ENCODE measurements around the gene HS3ST3A1. TPM values are rescaled to one million over a fixed set of nuclear protein-coding genes. Genes with fewer than 3 reads are reported as not detected.

Gene HS3ST3A1
- total and polyA plus RNA-seq, 4 donors = 0.40 to 6.5 (median 2.5) TPM

- Histone ChIP-seq H3K9ac (ENCODE audit: low read depth in 1 of 2, low read length in 2 of 2) (no peak overlapping the region), H3K4me1 (ENCODE audit: control insufficient read depth in 4 of 4, insufficient read depth in 4 of 4, low read length in 3 of 4) (no peaks in the 10 kb centered on the region), H3K36me3 (ENCODE audit: control insufficient read depth in 4 of 4, insufficient read depth in 3 of 4, low read depth in 1 of 4, low read length in 3 of 4) (no peaks in the 10 kb centered on the region), H3K9me3 (ENCODE audit: control insufficient read depth in 4 of 4, low read length in 3 of 4) (no peaks in the 10 kb centered on the region), H3K4me3 (ENCODE audit: low read depth in 1 of 3, low read length in 3 of 3) (no peak overlapping the region), H3K27me3 (ENCODE audit: control insufficient read depth in 4 of 4, insufficient read depth in 4 of 4, low read length in 3 of 4) (no peaks in the 10 kb centered on the region), H3K27ac (ENCODE audit: low read depth in 1 of 2, low read length in 2 of 2) (no peak overlapping the region)
- TF ChIP-seq EGR1 (IDR thresholded peaks at IDR 0.05; ENCODE audit: low read depth in 2 of 2) (no peak), ZBTB33 (IDR thresholded peaks at IDR 0.05) (no peak), REST (IDR thresholded peaks at IDR 0.05) (no peak), ATF3 (IDR thresholded peaks at IDR 0.05) (no peak), MAX (IDR thresholded peaks at IDR 0.05) (no peak)
- DNase-seq (ENCODE audit: low spot score) = no peak
- 78% methylated on average over 10 of the region's 10 CpGs for WGBS
Measured at GRCh38 chr17:13593021-13593751, 8.5 kb downstream of the HS3ST3A1 start.

- no peak overlapping the region for H3K9ac ChIP-seq (ENCODE audit: low read depth in 1 of 2, low read length in 2 of 2)
- no peaks in the 10 kb centered on the region for H3K4me1 ChIP-seq (ENCODE audit: control insufficient read depth in 4 of 4, insufficient read depth in 4 of 4, low read length in 3 of 4)
- H3K27ac ChIP-seq (ENCODE audit: low read depth in 1 of 2, low read length in 2 of 2) = no peak overlapping the region
- WGBS = 74% methylated on average over 7 of the region's 7 CpGs
- H3K4me3 ChIP-seq (ENCODE audit: low read depth in 1 of 3, low read length in 3 of 3) = no peak overlapping the region
- no peaks in the 10 kb centered on the region for H3K27me3 ChIP-seq (ENCODE audit: control insufficient read depth in 4 of 4, insufficient read depth in 4 of 4, low read length in 3 of 4)
- no peak for DNase-seq (ENCODE audit: low spot score)
- TF ChIP-seq SP1 (IDR thresholded peaks at IDR 0.05) (no peak), JUND (IDR thresholded peaks at IDR 0.05) (no peak), MAX (IDR thresholded peaks at IDR 0.05) (no peak), FOXA1 (IDR thresholded peaks at IDR 0.05) (no peak), GABPA (IDR thresholded peaks at IDR 0.05 in 1 of 2, conservative IDR thresholded peaks at IDR 0.05 in 1 of 2) (no peak), FOXA2 (IDR thresholded peaks at IDR 0.05) (no peak)
- H3K36me3 ChIP-seq (ENCODE audit: control insufficient read depth in 4 of 4, insufficient read depth in 3 of 4, low read depth in 1 of 4, low read length in 3 of 4) = no peaks in the 10 kb centered on the region
- no peaks in the 10 kb centered on the region for H3K9me3 ChIP-seq (ENCODE audit: control insufficient read depth in 4 of 4, low read length in 3 of 4)
Measured at GRCh38 chr17:13592427-13592826, 9.3 kb downstream of the HS3ST3A1 start.

- Histone ChIP-seq H3K4me3 (ENCODE audit: low read depth in 1 of 3, low read length in 3 of 3) (no peak overlapping the region), H3K36me3 (ENCODE audit: control insufficient read depth in 4 of 4, insufficient read depth in 3 of 4, low read depth in 1 of 4, low read length in 3 of 4) (no peaks in the 10 kb centered on the region), H3K9ac (ENCODE audit: low read depth in 1 of 2, low read length in 2 of 2) (no peak overlapping the region), H3K4me1 (ENCODE audit: control insufficient read depth in 4 of 4, insufficient read depth in 4 of 4, low read length in 3 of 4) (no peaks in the 10 kb centered on the region), H3K27ac (ENCODE audit: low read depth in 1 of 2, low read length in 2 of 2) (no peak overlapping the region), H3K9me3 (ENCODE audit: control insufficient read depth in 4 of 4, low read length in 3 of 4) (no peaks in the 10 kb centered on the region), H3K27me3 (ENCODE audit: control insufficient read depth in 4 of 4, insufficient read depth in 4 of 4, low read length in 3 of 4) (no peaks in the 10 kb centered on the region)
- WGBS = 85% methylated on average over 1 of the region's 1 CpG
- TF ChIP-seq JUND (IDR thresholded peaks at IDR 0.05) = no peak
- no peak for TF ChIP-seq HNF4G (IDR thresholded peaks at IDR 0.05)
- no peak for DNase-seq (ENCODE audit: low spot score)
Measured at GRCh38 chr17:13590441-13590840, 11.3 kb downstream of the HS3ST3A1 start.
